Measurements from ENCODE around the gene ADAT2.
A peak's percentile ranks its signal among the peaks of the same experiment; 100 is the strongest.

The ADAT2 gene

GRCh38 chr6:143441680-143442545, 8.6 kb downstream of the ADAT2 start:
- in situ Hi-C loops (cut with MboI; ENCODE audit: low sequenced_read_pairs, unreplicated experiment) = no loop called here
- TF ChIP-seq CTCF (IDR thresholded peaks at IDR 0.05; ENCODE audit: borderline replicate concordance, control extremely low read depth, extremely low read depth, insufficient read depth, missing control alignments) = no peak
- no peak for DNase-seq (ENCODE audit: low spot score)

GRCh38 chr6:143441010-143441409, 9.5 kb downstream of the ADAT2 start:
- DNase-seq (ENCODE audit: low spot score) = no peak
- TF ChIP-seq CTCF (IDR thresholded peaks at IDR 0.05; ENCODE audit: borderline replicate concordance, control extremely low read depth, extremely low read depth, insufficient read depth, missing control alignments) = no peak
- in situ Hi-C loops (cut with MboI; ENCODE audit: low sequenced_read_pairs, unreplicated experiment) = no loop called here

- DNase-seq (ENCODE audit: low spot score) = no peak
- TF ChIP-seq CTCF (IDR thresholded peaks at IDR 0.05; ENCODE audit: borderline replicate concordance, control extremely low read depth, extremely low read depth, insufficient read depth, missing control alignments) = no peak
- in situ Hi-C loops (cut with MboI; ENCODE audit: low sequenced_read_pairs, unreplicated experiment) = no loop called here
These were observed 17.9 kb downstream of the ADAT2 start for GRCh38 chr6:143432588-143432987.

- no peak for TF ChIP-seq CTCF (IDR thresholded peaks at IDR 0.05; ENCODE audit: borderline replicate concordance, control extremely low read depth, extremely low read depth, insufficient read depth, missing control alignments)
- DNase-seq (ENCODE audit: low spot score) = no peak
- in situ Hi-C loops (cut with MboI; ENCODE audit: low sequenced_read_pairs, unreplicated experiment) = no loop called here
These were observed 19.3 kb downstream of the ADAT2 start for GRCh38 chr6:143431226-143431625.

- no peak for TF ChIP-seq CTCF (IDR thresholded peaks at IDR 0.05; ENCODE audit: borderline replicate concordance, control extremely low read depth, extremely low read depth, insufficient read depth, missing control alignments)
- in situ Hi-C loops (cut with MboI; ENCODE audit: low sequenced_read_pairs, unreplicated experiment) = loop anchor here (10.0 kb wide), 1 partner anchor 735 kb away; no protein-coding TSS in a partner anchor
- DNase-seq (ENCODE audit: low spot score) = no peak
These were observed 20.5 kb downstream of the ADAT2 start for GRCh38 chr6:143429970-143430369.

GRCh38 chr6:143427109-143427817, 23.2 kb downstream of the ADAT2 start:
- peak; percentile 92 for TF ChIP-seq CTCF (IDR thresholded peaks at IDR 0.05; ENCODE audit: borderline replicate concordance, control extremely low read depth, extremely low read depth, insufficient read depth, missing control alignments)
- peak; percentile 75 for DNase-seq (ENCODE audit: low spot score)
- in situ Hi-C loops (cut with MboI; ENCODE audit: low sequenced_read_pairs, unreplicated experiment) = loop anchor here (10.0 kb wide), 1 partner anchor 732 kb away; no protein-coding TSS in a partner anchor

Measured in GM13976 (cell line).